ENCODE measurements around the gene DGKH.
A peak's percentile ranks its signal among the peaks of the same experiment; 100 is the strongest.

DGKH gene

DNA sequence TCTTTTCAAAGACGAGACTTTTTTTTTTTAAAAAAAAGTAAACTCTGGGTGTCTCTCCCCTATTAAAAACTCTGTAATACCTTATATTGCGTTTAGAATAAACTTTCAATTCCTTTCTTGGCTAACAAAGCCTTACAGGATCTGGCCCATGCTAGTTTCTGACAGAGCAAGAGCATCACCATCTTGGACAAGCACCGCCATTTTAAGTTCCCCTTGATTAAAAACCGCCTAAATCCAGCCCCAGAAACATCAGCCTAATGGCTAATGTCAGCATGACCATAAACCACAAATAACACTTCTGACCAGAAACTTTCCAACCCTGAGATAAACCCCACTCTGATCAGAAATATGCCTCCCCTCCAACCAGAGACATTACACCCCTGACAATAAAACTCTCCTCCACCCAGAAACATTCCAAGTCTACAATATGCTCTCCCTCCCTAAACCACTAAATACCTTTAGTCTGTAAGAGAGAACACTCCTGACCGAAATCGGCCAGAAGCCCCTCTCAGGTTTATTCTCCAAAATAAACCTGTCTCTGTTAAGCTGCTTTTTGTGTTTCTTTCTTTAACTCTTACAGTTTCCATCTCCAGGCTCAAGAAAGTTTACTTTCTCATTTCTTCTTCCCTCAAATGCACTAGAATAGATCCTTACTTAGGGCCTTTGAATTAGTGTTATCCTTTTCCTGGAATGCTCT lies 221.9 kb downstream of the DGKH start:
- H3K4me3 ChIP-seq (ENCODE audit: low read length): peak overlapping the region; percentile 70
- H3K4me2 ChIP-seq (ENCODE audit: low read depth, low read length): peak overlapping the region; percentile 83; the same call in 1 of the 2 replicates
- H3K36me3 ChIP-seq (replicated peaks; ENCODE audit: insufficient read depth, low read length): no peaks in the 10 kb centered on the region
- 0 out of 2 replicates have a peak, but pooled peaks cover 6% of the 10 kb centered on the region for H3F3A ChIP-seq (ENCODE audit: insufficient read depth, low read length)
- peak overlapping the region; percentile 82 for H2AFZ ChIP-seq (ENCODE audit: low read length)
- TF ChIP-seq EZH2 (optimal IDR thresholded peaks at IDR 0.05; ENCODE audit: low read depth, low read length): no peak
- no peak for TF ChIP-seq EZH2phosphoT487 (IDR thresholded peaks at IDR 0.05; ENCODE audit: low read length)
- TF ChIP-seq, protein P1, sequence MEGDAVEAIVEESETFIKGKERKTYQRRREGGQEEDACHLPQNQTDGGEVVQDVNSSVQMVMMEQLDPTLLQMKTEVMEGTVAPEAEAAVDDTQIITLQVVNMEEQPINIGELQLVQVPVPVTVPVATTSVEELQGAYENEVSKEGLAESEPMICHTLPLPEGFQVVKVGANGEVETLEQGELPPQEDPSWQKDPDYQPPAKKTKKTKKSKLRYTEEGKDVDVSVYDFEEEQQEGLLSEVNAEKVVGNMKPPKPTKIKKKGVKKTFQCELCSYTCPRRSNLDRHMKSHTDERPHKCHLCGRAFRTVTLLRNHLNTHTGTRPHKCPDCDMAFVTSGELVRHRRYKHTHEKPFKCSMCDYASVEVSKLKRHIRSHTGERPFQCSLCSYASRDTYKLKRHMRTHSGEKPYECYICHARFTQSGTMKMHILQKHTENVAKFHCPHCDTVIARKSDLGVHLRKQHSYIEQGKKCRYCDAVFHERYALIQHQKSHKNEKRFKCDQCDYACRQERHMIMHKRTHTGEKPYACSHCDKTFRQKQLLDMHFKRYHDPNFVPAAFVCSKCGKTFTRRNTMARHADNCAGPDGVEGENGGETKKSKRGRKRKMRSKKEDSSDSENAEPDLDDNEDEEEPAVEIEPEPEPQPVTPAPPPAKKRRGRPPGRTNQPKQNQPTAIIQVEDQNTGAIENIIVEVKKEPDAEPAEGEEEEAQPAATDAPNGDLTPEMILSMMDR (IDR thresholded peaks at IDR 0.05; ENCODE audit: low read length): no peak
- H4K20me1 ChIP-seq (ENCODE audit: insufficient read depth, low read length): no peaks in the 10 kb centered on the region
- no peaks in the 10 kb centered on the region for H3K9me2 ChIP-seq (replicated peaks; ENCODE audit: insufficient read depth, low read length)
- H3K79me2 ChIP-seq (ENCODE audit: low read length): peaks cover 21% of the 10 kb centered on the region
- no peaks in the 10 kb centered on the region for H3K27me3 ChIP-seq (replicated peaks; ENCODE audit: insufficient read depth, low read length)
- DNase-seq: no peak
- H3K9me3 ChIP-seq (replicated peaks; ENCODE audit: insufficient read depth, low read length): no peaks in the 10 kb centered on the region
- peak overlapping the region; percentile 75; the same call in 1 of the 2 replicates for H3K9ac ChIP-seq (ENCODE audit: low read length)
- H3K4me1 ChIP-seq (ENCODE audit: low read length): peaks cover 10% of the 10 kb centered on the region; the same call in 1 of the 2 replicates
- no peak overlapping the region for H3K27ac ChIP-seq (ENCODE audit: low read length)

DNA sequence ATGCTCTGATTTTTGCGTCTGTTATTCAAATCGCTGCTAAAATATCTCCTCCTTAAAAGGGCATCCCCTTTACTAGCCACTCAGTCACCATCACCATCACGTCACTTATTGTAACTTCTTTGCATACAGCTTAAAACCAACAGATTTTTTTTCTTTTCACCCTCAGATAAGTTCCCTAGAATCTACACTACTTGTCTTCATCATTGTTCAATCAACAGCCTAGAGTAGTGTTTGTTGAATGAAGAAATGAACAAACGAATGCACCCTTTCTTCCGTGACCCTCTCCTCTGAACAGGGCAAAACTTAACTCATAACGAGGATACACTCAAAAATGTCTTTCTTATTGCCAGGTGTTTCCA lies 222.4 kb downstream of the DGKH start:
- Histone ChIP-seq H3K4me3 (ENCODE audit: low read length) (peak overlapping the region; percentile 70), H4K20me1 (ENCODE audit: insufficient read depth, low read length) (no peaks in the 10 kb centered on the region), H3K27ac (ENCODE audit: low read length) (peak overlapping the region; percentile 74; the same call in 1 of the 2 replicates), H3K9ac (ENCODE audit: low read length) (peak overlapping the region; percentile 75), H3F3A (ENCODE audit: insufficient read depth, low read length) (0 out of 2 replicates have a peak, but pooled peaks cover 6% of the 10 kb centered on the region), H3K27me3 (replicated peaks; ENCODE audit: insufficient read depth, low read length) (no peaks in the 10 kb centered on the region), H3K9me3 (replicated peaks; ENCODE audit: insufficient read depth, low read length) (no peaks in the 10 kb centered on the region), H3K79me2 (ENCODE audit: low read length) (peaks cover 26% of the 10 kb centered on the region), H3K4me2 (ENCODE audit: low read depth, low read length) (peak overlapping the region; percentile 83), H3K9me2 (replicated peaks; ENCODE audit: insufficient read depth, low read length) (no peaks in the 10 kb centered on the region), H2AFZ (ENCODE audit: low read length) (peak overlapping the region; percentile 82), H3K4me1 (ENCODE audit: low read length) (peaks cover 14% of the 10 kb centered on the region; the same call in 1 of the 2 replicates), H3K36me3 (replicated peaks; ENCODE audit: insufficient read depth, low read length) (no peaks in the 10 kb centered on the region)
- no peak for DNase-seq
- TF ChIP-seq EZH2phosphoT487 (IDR thresholded peaks at IDR 0.05; ENCODE audit: low read length): no peak
- TF ChIP-seq, protein P1 (IDR thresholded peaks at IDR 0.05; ENCODE audit: low read length): no peak
- no peak for TF ChIP-seq EZH2 (optimal IDR thresholded peaks at IDR 0.05; ENCODE audit: low read depth, low read length)

GRCh38 chr13:42271337-42272114 lies 223.1 kb downstream of the DGKH start:
- no peak for TF ChIP-seq EZH2 (optimal IDR thresholded peaks at IDR 0.05; ENCODE audit: low read depth, low read length)
- TF ChIP-seq EZH2phosphoT487 (IDR thresholded peaks at IDR 0.05; ENCODE audit: low read length): no peak
- TF ChIP-seq, protein P1 (IDR thresholded peaks at IDR 0.05; ENCODE audit: low read length): no peak
- peak overlapping the region; percentile 70 for H3K4me3 ChIP-seq (ENCODE audit: low read length)
- peak; percentile 93 for DNase-seq
- H3K4me1 ChIP-seq (ENCODE audit: low read length): peaks cover 14% of the 10 kb centered on the region; the same call in 1 of the 2 replicates
- peak overlapping the region; percentile 75 for H3K9ac ChIP-seq (ENCODE audit: low read length)
- peak overlapping the region; percentile 74; the same call in 1 of the 2 replicates for H3K27ac ChIP-seq (ENCODE audit: low read length)
- no peaks in the 10 kb centered on the region for H3K36me3 ChIP-seq (replicated peaks; ENCODE audit: insufficient read depth, low read length)
- no peaks in the 10 kb centered on the region for H3K27me3 ChIP-seq (replicated peaks; ENCODE audit: insufficient read depth, low read length)
- H2AFZ ChIP-seq (ENCODE audit: low read length): peak overlapping the region; percentile 82
- peaks cover 28% of the 10 kb centered on the region for H3K79me2 ChIP-seq (ENCODE audit: low read length)
- peak overlapping the region; percentile 83 for H3K4me2 ChIP-seq (ENCODE audit: low read depth, low read length)
- no peaks in the 10 kb centered on the region for H3K9me2 ChIP-seq (replicated peaks; ENCODE audit: insufficient read depth, low read length)
- H3K9me3 ChIP-seq (replicated peaks; ENCODE audit: insufficient read depth, low read length): no peaks in the 10 kb centered on the region
- no peaks in the 10 kb centered on the region for H4K20me1 ChIP-seq (ENCODE audit: insufficient read depth, low read length)
- H3F3A ChIP-seq (ENCODE audit: insufficient read depth, low read length): 0 out of 2 replicates have a peak, but pooled peaks cover 6% of the 10 kb centered on the region
